Thyroid gland (tissue), 4 donors: Measurements from ENCODE around the gene GTPBP1. TPM values are rescaled to one million over a fixed set of nuclear protein-coding genes. Genes with fewer than 3 reads are reported as not detected.

Source experiments
- DNase-seq, 2 donors: peaks; one replicate each; pipeline ENCODE4 v3.0.0-alpha.2; 2019
- H3K27ac ChIP-seq, 3 donors: fragments of 200-600 bp; sonication (generic); 1 replicate in 2 of 3; 2 replicates in 1 of 3; pipeline ENCODE4 v1.5.1; 2016 to 2019; ENCODE audit warnings: mild to moderate bottlenecking in 1 of 3, moderate library complexity in 1 of 3
- H3K27me3 ChIP-seq: fragments of 200-600 bp; sonication (generic); one replicate; pipeline ENCODE4 v1.5.1; 2019
- H3K36me3 ChIP-seq, 2 donors: fragments of 200-600 bp; sonication (generic); one replicate each; pipeline ENCODE4 v1.5.1; 2016 to 2019
- H3K4me1 ChIP-seq, 2 donors: fragments of 200-600 bp; sonication (generic); one replicate each; pipeline ENCODE4 v1.5.1; 2017 to 2019
- H3K4me3 ChIP-seq, 3 donors: fragments of 200-600 bp; sonication (generic); replicated peaks in 1 of 3; 1 replicate in 2 of 3; 2 replicates in 1 of 3; pipeline ENCODE4 v1.5.1; 2016; ENCODE audit warnings: mild to moderate bottlenecking in 1 of 3
- H3K9me3 ChIP-seq: fragments of 200-600 bp; sonication (generic); one replicate; pipeline ENCODE4 v1.5.1; 2017
- CTCF ChIP-seq, 6 experiments: fragments of 200-600 bp in 3 of 6; fragments of 450-650 bp in 3 of 6; sonication (generic) in 3 of 6; IDR thresholded peaks; one replicate each; pipeline ENCODE4 v1.5.1; 2016 to 2019; ENCODE audit warnings: antibody characterized with exemption in 6 of 6, mild to moderate bottlenecking in 2 of 6, inconsistent platforms in 1 of 6, moderate library complexity in 1 of 6
- POLR2A ChIP-seq, 2 donors: fragments of 450-650 bp; IDR thresholded peaks; one replicate each; pipeline ENCODE4 v1.6.1; 2017; ENCODE audit warnings: antibody characterized with exemption in 2 of 2, mild to moderate bottlenecking in 2 of 2, moderate library complexity in 1 of 2
- WGBS, 2 donors: methylation state at CpG; one replicate each; pipeline ENCODE4 v1.1.5; 2017; 5-methylcytosine and 5-hydroxymethylcytosine counted together
- intact Hi-C: fragments of 100-400 bp; cut with DNase I; formaldehyde crosslinking; loops from one replicate; pipeline ENCODE4 v1.15.1; 2023
- total RNA-seq, 4 donors: library from RNA; depleted of rRNA; stranded (reverse); fragments of >200 nt; gene quantifications; one replicate each; pipeline ENCODE4 v1.2.3, GENCODE V29; 2016

Gene GTPBP1
- total RNA-seq, 4 donors from 2014 or later = 51.6 to 117 (median 69.6) TPM

- intact Hi-C loops = loop anchor here (5.0 kb wide), 1 partner anchor 45 kb away; no protein-coding TSS in a partner anchor
- peak overlapping the region in 1 of 3 donors; percentile 96 for H3K4me3 ChIP-seq
- TF ChIP-seq POLR2A (IDR thresholded peaks at IDR 0.05) (no peak), CTCF (IDR thresholded peaks at IDR 0.05) (no peak)
- 48 to 57% methylated on average over 2 of the region's 2 CpGs for whole genome bisulfite sequencing, 2 donors
- H3K9me3 ChIP-seq = no peaks in the 10 kb centered on the region
- DNase-seq = no peak
- no peaks in the 10 kb centered on the region for H3K27me3 ChIP-seq
- H3K4me1 ChIP-seq = peaks cover 13 to 25% of the 10 kb centered on the region in 2 donors
- peak overlapping the region in 2 of 3 donors; percentile 93 to 97 for H3K27ac ChIP-seq
- H3K36me3 ChIP-seq = no peaks in the 10 kb centered on the region
Measured at GRCh38 chr22:38707346-38707745, 1.6 kb downstream of the GTPBP1 start.

GRCh38 chr22:38707984-38708383, 2.2 kb downstream of the GTPBP1 start:
- no peak for TF ChIP-seq POLR2A (IDR thresholded peaks at IDR 0.05)
- no peak for TF ChIP-seq CTCF (IDR thresholded peaks at IDR 0.05)
- Histone ChIP-seq H3K4me1 (peaks cover 13 to 25% of the 10 kb centered on the region in 2 donors), H3K27ac (no peak overlapping the region), H3K36me3 (no peaks in the 10 kb centered on the region), H3K27me3 (no peaks in the 10 kb centered on the region), H3K9me3 (no peaks in the 10 kb centered on the region), H3K4me3 (no peak overlapping the region)
- intact Hi-C loops = loop anchor here (5.0 kb wide), 1 partner anchor 44 kb away; no protein-coding TSS in a partner anchor
- 94 to 95% methylated on average over 3 of the region's 3 CpGs for WGBS, 2 donors
- no peak for DNase-seq

- no peak overlapping the region for H3K27ac ChIP-seq
- no peaks in the 10 kb centered on the region for H3K36me3 ChIP-seq
- intact Hi-C loops = loop anchor here (5.0 kb wide), 1 partner anchor 43 kb away; no protein-coding TSS in a partner anchor
- no peaks in the 10 kb centered on the region for H3K9me3 ChIP-seq
- peaks cover 24 to 31% of the 10 kb centered on the region in 2 donors for H3K4me1 ChIP-seq
- WGBS, 2 donors = 85% methylated on average over 3 of the region's 3 CpGs
- DNase-seq = no peak
- no peak overlapping the region for H3K4me3 ChIP-seq
- TF ChIP-seq CTCF (IDR thresholded peaks at IDR 0.05) (no peak), POLR2A (IDR thresholded peaks at IDR 0.05) (no peak)
- H3K27me3 ChIP-seq = no peaks in the 10 kb centered on the region
Measured at GRCh38 chr22:38709306-38709705, 3.6 kb downstream of the GTPBP1 start.

- Histone ChIP-seq H3K4me1 (peaks cover 24% of the 10 kb centered on the region in 2 donors), H3K27ac (no peak overlapping the region), H3K36me3 (no peaks in the 10 kb centered on the region), H3K9me3 (no peaks in the 10 kb centered on the region), H3K27me3 (no peaks in the 10 kb centered on the region), H3K4me3 (no peak overlapping the region)
- 95% methylated on average over 3 of the region's 3 CpGs for WGBS, 2 donors
- TF ChIP-seq CTCF (IDR thresholded peaks at IDR 0.05) (no peak), POLR2A (IDR thresholded peaks at IDR 0.05) (no peak)
- intact Hi-C loops = no loop called here
- no peak for DNase-seq
Measured at GRCh38 chr22:38710351-38710750, 4.6 kb downstream of the GTPBP1 start.

- no peaks in the 10 kb centered on the region for H3K27me3 ChIP-seq
- no peak for DNase-seq
- H3K36me3 ChIP-seq = no peaks in the 10 kb centered on the region
- WGBS, 2 donors = 78 to 85% methylated on average over 3 of the region's 3 CpGs
- H3K4me3 ChIP-seq = no peak overlapping the region
- no peak overlapping the region for H3K27ac ChIP-seq
- TF ChIP-seq POLR2A (IDR thresholded peaks at IDR 0.05) = no peak
- TF ChIP-seq CTCF (IDR thresholded peaks at IDR 0.05) = no peak
- intact Hi-C loops = no loop called here
- H3K9me3 ChIP-seq = no peaks in the 10 kb centered on the region
- peaks cover 24% of the 10 kb centered on the region in 2 donors for H3K4me1 ChIP-seq
Measured at GRCh38 chr22:38710866-38711265, 5.1 kb downstream of the GTPBP1 start.
